GM13976 (cell line): Measurements from ENCODE around the gene PNPLA7.
A peak's percentile ranks its signal among the peaks of the same experiment; 100 is the strongest.
"Not testable (repeated sequence)": the region's sequence is repeated elsewhere in the genome, so short reads cannot be mapped to it uniquely, and the experiment has no call there.

Source experiments
- DNase-seq: peaks from one replicate; pipeline ENCODE4 v3.0.0; 2012; ENCODE audit warnings: low spot score
- CTCF ChIP-seq: IDR thresholded peaks from 2 replicates; pipeline ENCODE4 v1.5.1; 2012; ENCODE audit warnings: borderline replicate concordance, mild to moderate bottlenecking; ENCODE audit not compliant: insufficient read depth; ENCODE audit errors: extremely low read depth, missing control alignments, control extremely low read depth
- in situ Hi-C: fragments of 300-500 bp; cut with MboI; formaldehyde crosslinking; loops from one replicate; pipeline ENCODE4 v1.12.0; 2022; ENCODE audit warnings: low sequenced_read_pairs, mixed read lengths, inconsistent platforms; ENCODE audit not compliant: unreplicated experiment

PNPLA7 gene

GRCh38 chr9:137575716-137576411 lies 25.7 kb upstream of the PNPLA7 start:
- in situ Hi-C loops, result no loop called here
- DNase-seq, result no peak
- peak; percentile 12 for TF ChIP-seq CTCF

- peak; percentile 74 for DNase-seq
- TF ChIP-seq CTCF, result no peak
- in situ Hi-C loops, result no loop called here
These were observed 25.1 kb upstream of the PNPLA7 start for GRCh38 chr9:137575364-137575715.

- no peak for DNase-seq
- TF ChIP-seq CTCF, result no peak
- in situ Hi-C loops, result no loop called here
These were observed 24.0 kb upstream of the PNPLA7 start for GRCh38 chr9:137574192-137574591.

GRCh38 chr9:137570566-137570965 lies 20.4 kb upstream of the PNPLA7 start:
- in situ Hi-C loops, result no loop called here
- TF ChIP-seq CTCF, result no peak
- no peak for DNase-seq

GRCh38 chr9:137569609-137570203 lies 19.5 kb upstream of the PNPLA7 start:
- DNase-seq, result no peak
- no peak for TF ChIP-seq CTCF
- in situ Hi-C loops, result no loop called here

- in situ Hi-C loops, DNase-seq: not testable (repeated sequence)
These were observed 18.2 kb upstream of the PNPLA7 start for GRCh38 chr9:137568445-137568844.

- TF ChIP-seq CTCF, result no peak
- in situ Hi-C loops, result no loop called here
- DNase-seq, result no peak
These were observed 14.7 kb upstream of the PNPLA7 start for GRCh38 chr9:137564817-137565411.
